Neural cell (in vitro differentiated cells): ENCODE data around the gene EFCAB6. TPM values are rescaled to one million over a fixed set of nuclear protein-coding genes. Genes with fewer than 3 reads are reported as not detected.

Experiments
- H2AFZ ChIP-seq: fragments of 200-600, 300-800 bp; sonication (generic), shearing (Covaris generic); 2 replicates; pipeline ENCODE4 v1.6.0; 2014; ENCODE audit warnings: low read depth, mild to moderate bottlenecking, antibody characterized with exemption, low read length, moderate library complexity
- H3F3A ChIP-seq: fragments of 200-600 bp; shearing (Covaris generic); 2 replicates; pipeline ENCODE4 v1.6.1; 2016; ENCODE audit warnings: mild to moderate bottlenecking, moderate library complexity, mixed read lengths, antibody characterized with exemption, low read length; ENCODE audit not compliant: insufficient read depth, poor library complexity, severe bottlenecking
- H3K27ac ChIP-seq: fragments of 200-600, 300-800 bp; sonication (generic), shearing (Covaris generic); 2 replicates; pipeline ENCODE4 v1.5.1; 2014; ENCODE audit warnings: mild to moderate bottlenecking, low read length, moderate library complexity
- H3K27me3 ChIP-seq: fragments of 300-800, 200-600 bp; sonication (generic), shearing (Covaris generic); 2 replicates; pipeline ENCODE4 v1.6.0; 2014; ENCODE audit warnings: mild to moderate bottlenecking, low read depth, low read length, moderate library complexity; ENCODE audit not compliant: insufficient read depth
- H3K36me3 ChIP-seq: fragments of 300-800, 200-600 bp; sonication (generic), shearing (Covaris generic); 2 replicates; pipeline ENCODE4 v1.5.1; 2014; ENCODE audit warnings: mild to moderate bottlenecking, antibody characterized with exemption, low read length, moderate library complexity; ENCODE audit not compliant: insufficient read depth
- H3K4me2 ChIP-seq: fragments of 300-800, 200-600 bp; sonication (generic), shearing (Covaris generic); 2 replicates; pipeline ENCODE4 v1.6.0; 2014; ENCODE audit warnings: mild to moderate bottlenecking, low read length
- H3K4me3 ChIP-seq: fragments of 300-800, 200-600 bp; sonication (generic), shearing (Covaris generic); 2 replicates; pipeline ENCODE4 v1.5.1; 2014; ENCODE audit warnings: mild to moderate bottlenecking, low read length, moderate library complexity
- H3K79me2 ChIP-seq: fragments of 200-600 bp; shearing (Covaris generic); replicated peaks from 2 replicates; pipeline ENCODE4 v1.6.0; 2014; ENCODE audit warnings: mild to moderate bottlenecking, low read length, moderate library complexity; ENCODE audit not compliant: insufficient read depth
- H3K9ac ChIP-seq: fragments of 300-800, 200-600 bp; sonication (generic), shearing (Covaris generic); 2 replicates; pipeline ENCODE4 v1.6.1; 2016; ENCODE audit warnings: mild to moderate bottlenecking, low read length, mixed read lengths
- H3K9me2 ChIP-seq: fragments of 200-600 bp; shearing (Covaris generic); 2 replicates; pipeline ENCODE4 v1.6.1; 2016; ENCODE audit warnings: mild to moderate bottlenecking, low read length, mixed read lengths; ENCODE audit not compliant: insufficient read depth
- H3K9me3 ChIP-seq: fragments of 200-600, 300-800 bp; sonication (generic), shearing (Covaris generic); 2 replicates; pipeline ENCODE4 v1.6.1; 2016; ENCODE audit warnings: mild to moderate bottlenecking, mixed run types, low read length, moderate library complexity, mixed read lengths
- H4K20me1 ChIP-seq: fragments of 200-600 bp; shearing (Covaris generic); 2 replicates; pipeline ENCODE4 v1.6.1; 2016; ENCODE audit warnings: mild to moderate bottlenecking, mixed run types; ENCODE audit not compliant: insufficient read depth
- EP300 ChIP-seq: fragments of 450-650 bp; conservative IDR thresholded peaks from 2 replicates; pipeline ENCODE4 v1.6.1; 2014; ENCODE audit warnings: antibody characterized with exemption, mild to moderate bottlenecking, moderate library complexity; ENCODE audit not compliant: poor library complexity, severe bottlenecking
- EZH2 ChIP-seq: fragments of 200-600, 300-800 bp; shearing (Covaris generic), sonication (generic); IDR thresholded peaks from 2 replicates; pipeline ENCODE4 v1.6.1; 2014; ENCODE audit warnings: antibody characterized with exemption, low read length, borderline replicate concordance, mild to moderate bottlenecking; ENCODE audit not compliant: insufficient read depth, poor library complexity, severe bottlenecking
- MXI1 ChIP-seq: fragments of 450-650 bp; conservative IDR thresholded peaks from 2 replicates; pipeline ENCODE4 v1.6.1; 2014; ENCODE audit warnings: antibody characterized with exemption, mild to moderate bottlenecking; ENCODE audit not compliant: poor library complexity, severe bottlenecking
- POLR2AphosphoS5 ChIP-seq: IDR thresholded peaks from 2 replicates; pipeline ENCODE4 v1.6.1; 2012
- RAD21 ChIP-seq: fragments of 450-650 bp; conservative IDR thresholded peaks from 2 replicates; pipeline ENCODE4 v1.6.1; 2014; ENCODE audit warnings: antibody characterized with exemption, mild to moderate bottlenecking, moderate library complexity
- REST ChIP-seq: IDR thresholded peaks from 2 replicates; pipeline ENCODE4 v1.6.1; 2012; ENCODE audit warnings: borderline replicate concordance
- SMC3 ChIP-seq: fragments of 450-650 bp; conservative IDR thresholded peaks from 2 replicates; pipeline ENCODE4 v1.6.1; 2014; ENCODE audit warnings: antibody characterized with exemption, mild to moderate bottlenecking, moderate library complexity; ENCODE audit not compliant: poor library complexity
- TAF1 ChIP-seq: IDR thresholded peaks from 2 replicates; pipeline ENCODE4 v1.6.1; 2012; ENCODE audit warnings: low read depth
- polyA plus RNA-seq: library from polyadenylated mRNA; depleted of rRNA; stranded (reverse); fragments of >200 nt; gene quantifications from 2 replicates; pipeline ENCODE4 v1.2.3, GENCODE V29; 2014
- TF ChIP-seq, protein P1 (sequence below): fragments of 450-650 bp; IDR thresholded peaks from 2 replicates; pipeline ENCODE4 v1.5.1; 2014; ENCODE audit warnings: antibody characterized with exemption, mild to moderate bottlenecking, moderate library complexity; ENCODE audit not compliant: poor library complexity, severe bottlenecking

Gene EFCAB6
- polyA plus RNA-seq, 1 donor from 2014 or later = 1.4 TPM

- H3K27me3 ChIP-seq = no peaks in the 10 kb centered on the region
- no peak overlapping the region for H3K4me3 ChIP-seq
- no peaks in the 10 kb centered on the region for H4K20me1 ChIP-seq
- no peak overlapping the region for H2AFZ ChIP-seq
- no peaks in the 10 kb centered on the region for H3K79me2 ChIP-seq
- H3K9me3 ChIP-seq = no peaks in the 10 kb centered on the region
- H3K36me3 ChIP-seq = no peaks in the 10 kb centered on the region
- no peak overlapping the region for H3K4me2 ChIP-seq
- no peak for TF ChIP-seq POLR2AphosphoS5
- no peak for TF ChIP-seq RAD21
- no peak for TF ChIP-seq SMC3
- TF ChIP-seq, protein P1, sequence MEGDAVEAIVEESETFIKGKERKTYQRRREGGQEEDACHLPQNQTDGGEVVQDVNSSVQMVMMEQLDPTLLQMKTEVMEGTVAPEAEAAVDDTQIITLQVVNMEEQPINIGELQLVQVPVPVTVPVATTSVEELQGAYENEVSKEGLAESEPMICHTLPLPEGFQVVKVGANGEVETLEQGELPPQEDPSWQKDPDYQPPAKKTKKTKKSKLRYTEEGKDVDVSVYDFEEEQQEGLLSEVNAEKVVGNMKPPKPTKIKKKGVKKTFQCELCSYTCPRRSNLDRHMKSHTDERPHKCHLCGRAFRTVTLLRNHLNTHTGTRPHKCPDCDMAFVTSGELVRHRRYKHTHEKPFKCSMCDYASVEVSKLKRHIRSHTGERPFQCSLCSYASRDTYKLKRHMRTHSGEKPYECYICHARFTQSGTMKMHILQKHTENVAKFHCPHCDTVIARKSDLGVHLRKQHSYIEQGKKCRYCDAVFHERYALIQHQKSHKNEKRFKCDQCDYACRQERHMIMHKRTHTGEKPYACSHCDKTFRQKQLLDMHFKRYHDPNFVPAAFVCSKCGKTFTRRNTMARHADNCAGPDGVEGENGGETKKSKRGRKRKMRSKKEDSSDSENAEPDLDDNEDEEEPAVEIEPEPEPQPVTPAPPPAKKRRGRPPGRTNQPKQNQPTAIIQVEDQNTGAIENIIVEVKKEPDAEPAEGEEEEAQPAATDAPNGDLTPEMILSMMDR = no peak
- TF ChIP-seq EP300 = no peak
- TF ChIP-seq EZH2 = no peak
- no peak for TF ChIP-seq TAF1
- H3K9me2 ChIP-seq = no peaks in the 10 kb centered on the region
- H3K9ac ChIP-seq = no peak overlapping the region
- H3F3A ChIP-seq = no peaks in the 10 kb centered on the region
- H3K27ac ChIP-seq = no peak overlapping the region
Observed at GRCh38 chr22:43543522-43544288, 268.4 kb downstream of the EFCAB6 start.

DNA sequence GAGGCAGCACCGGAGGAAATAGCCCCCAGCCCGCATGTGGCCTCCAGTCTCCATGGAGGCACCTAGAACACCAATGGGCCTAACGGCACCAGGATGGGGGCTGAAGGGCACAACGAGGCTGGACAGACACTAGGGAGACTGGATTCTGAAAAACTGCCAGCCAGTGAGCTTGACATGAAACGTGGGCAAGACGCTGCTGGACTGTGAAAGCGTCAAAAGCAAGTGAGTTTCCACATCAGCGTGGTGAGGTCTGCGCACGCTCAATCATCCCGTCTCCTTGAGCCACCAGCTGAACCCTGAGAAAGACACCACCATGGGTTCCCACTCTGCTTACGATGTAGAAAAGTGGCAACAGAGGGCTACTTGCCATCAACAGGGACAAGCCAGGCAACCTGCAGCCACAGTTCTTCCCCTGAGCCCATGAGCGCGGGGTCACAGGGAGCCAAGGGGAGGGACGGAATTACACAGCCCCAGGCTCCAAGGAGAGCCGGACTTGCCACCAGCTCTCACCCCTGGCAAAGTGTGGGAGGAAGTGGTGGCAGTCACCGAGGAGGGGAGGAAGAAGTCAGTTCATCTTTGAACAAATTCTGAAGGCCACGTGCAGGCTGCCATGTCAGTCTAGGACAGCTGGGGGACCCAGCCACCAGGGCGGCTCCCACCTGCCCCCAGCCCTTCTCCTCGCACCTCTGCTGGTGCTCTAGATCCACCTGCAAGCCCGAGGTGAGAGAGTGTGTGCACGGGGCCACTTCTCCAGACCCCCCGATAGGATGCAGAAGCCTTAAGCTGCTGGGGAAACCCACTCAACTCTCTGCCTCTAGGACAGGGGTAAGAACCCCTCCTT, 269.2 kb downstream of the EFCAB6 start:
- Histone ChIP-seq H3K4me2 (no peak overlapping the region), H3K9ac (no peak overlapping the region), H3F3A (no peaks in the 10 kb centered on the region), H3K79me2 (no peaks in the 10 kb centered on the region), H3K9me3 (no peaks in the 10 kb centered on the region), H3K27me3 (no peaks in the 10 kb centered on the region), H3K36me3 (no peaks in the 10 kb centered on the region), H4K20me1 (no peaks in the 10 kb centered on the region), H3K27ac (no peak overlapping the region), H3K4me3 (no peak overlapping the region), H2AFZ (no peak overlapping the region), H3K9me2 (no peaks in the 10 kb centered on the region)
- TF ChIP-seq, protein P1 = no peak
- TF ChIP-seq EZH2 (no peak), MXI1 (no peak), REST (no peak), RAD21 (no peak), EP300 (no peak), SMC3 (no peak), TAF1 (no peak), POLR2AphosphoS5 (no peak)
